SK-N-SH (cell line): ENCODE results near the gene FAM227B.

Experiments used
- CHD2 ChIP-seq: fragments of 150-350 bp; IDR thresholded peaks from 2 replicates; pipeline ENCODE4 v1.6.1; 2018; ENCODE audit warnings: low read length; ENCODE audit not compliant: partially characterized antibody
- CTCF ChIP-seq: fragments of 200-600 bp; sonication (generic); IDR thresholded peaks from 2 replicates; pipeline ENCODE4 v1.6.1; 2017; ENCODE audit warnings: antibody characterized with exemption, mild to moderate bottlenecking, moderate library complexity
- EZH2phosphoT487 ChIP-seq: fragments of 200-600 bp; sonication (generic); IDR thresholded peaks from 2 replicates; pipeline ENCODE4 v1.6.1; 2017; ENCODE audit warnings: low read depth, mixed run types, mild to moderate bottlenecking, antibody characterized with exemption, moderate library complexity, borderline replicate concordance
- FOSL2 ChIP-seq: IDR thresholded peaks from 2 replicates; pipeline ENCODE4 v1.4.0; 2012; ENCODE audit warnings: low read depth, mild to moderate bottlenecking, moderate library complexity, borderline replicate concordance
- FOXJ3 ChIP-seq: sonication (generic); formaldehyde crosslinking; IDR thresholded peaks from 2 replicates; pipeline ENCODE4 v1.5.1; 2020; ENCODE audit warnings: mild to moderate bottlenecking, missing genetic modification reagents
- POLR2AphosphoS5 ChIP-seq: IDR thresholded peaks from 2 replicates; pipeline ENCODE4 v1.6.1; 2012; ENCODE audit warnings: low read depth, low read length
- RAD21 ChIP-seq: IDR thresholded peaks from 2 replicates; pipeline ENCODE4 v1.6.1; 2012; ENCODE audit warnings: mild to moderate bottlenecking, low read length
- REST ChIP-seq: IDR thresholded peaks from 2 replicates; pipeline ENCODE4 v1.6.1; 2012; ENCODE audit warnings: mild to moderate bottlenecking, low read depth, low read length, moderate library complexity
- TAF1 ChIP-seq: IDR thresholded peaks from 2 replicates; pipeline ENCODE4 v1.6.1; 2012; ENCODE audit warnings: low read depth, mild to moderate bottlenecking, low read length, moderate library complexity, borderline replicate concordance
- USF1 ChIP-seq: IDR thresholded peaks from 2 replicates; pipeline ENCODE4 v1.4.0; 2012; ENCODE audit warnings: low read depth, borderline replicate concordance

GRCh38 chr15:49606594-49606993 is 14.0 kb downstream of the FAM227B start:
- TF ChIP-seq FOXJ3 (no peak), FOSL2 (no peak), CTCF (no peak), POLR2AphosphoS5 (no peak), EZH2phosphoT487 (no peak), TAF1 (no peak), CHD2 (no peak), USF1 (no peak), REST (no peak), RAD21 (no peak)
